Muscle of leg (tissue), 11 donors: ENCODE data around the gene THSD8. TPM values are rescaled to one million over a fixed set of nuclear protein-coding genes. Genes with fewer than 3 reads are reported as not detected.

Source experiments
- DNase-seq: peaks from one replicate; pipeline ENCODE4 v3.0.0; 2013
- H3K27ac ChIP-seq: one replicate; pipeline ENCODE4 v1.5.1; 2013; ENCODE audit warnings: mild to moderate bottlenecking, low read length, control low read depth
- H3K27me3 ChIP-seq: one replicate; pipeline ENCODE4 v1.6.1; 2013; ENCODE audit warnings: low read length; ENCODE audit not compliant: control insufficient read depth, insufficient read depth
- H3K36me3 ChIP-seq: one replicate; pipeline ENCODE4 v1.6.1; 2013; ENCODE audit warnings: low read length; ENCODE audit not compliant: control insufficient read depth, insufficient read depth
- H3K4me1 ChIP-seq: one replicate; pipeline ENCODE4 v1.6.1; 2013; ENCODE audit warnings: low read length; ENCODE audit not compliant: control insufficient read depth, insufficient read depth
- H3K4me3 ChIP-seq: one replicate; pipeline ENCODE4 v1.5.1; 2013; ENCODE audit warnings: low read length, control low read depth
- H3K9me3 ChIP-seq: replicated peaks from 2 replicates; pipeline ENCODE4 v1.6.1; 2013; ENCODE audit warnings: low read depth, low read length; ENCODE audit not compliant: control insufficient read depth
- WGBS: methylation state at CpG from one replicate; pipeline ENCODE4 v1.1.5; 2013; ENCODE audit warnings: missing lambda C conversion rate; ENCODE audit not compliant: insufficient coverage; 5-methylcytosine and 5-hydroxymethylcytosine counted together
- polyA plus RNA-seq, 8 donors: library from polyadenylated mRNA; unstranded; fragments of 120-200 nt; gene quantifications; one replicate each; pipeline versions ENCODE4 v1.2.1 to v1.2.3, GENCODE V29; 2013; ENCODE audit warnings: inconsistent platforms in 1 of 8, low replicate concordance in 1 of 8; ENCODE audit not compliant: insufficient read length in 8 of 8, insufficient read depth in 1 of 8
- total RNA-seq: library from RNA; stranded (reverse); fragments of 120-200 nt; gene quantifications from one replicate; pipeline ENCODE4 v1.2.4, GENCODE V29; 2013

The THSD8 gene
- total and polyA plus RNA-seq, 9 donors, result 0.84 to 5.1 (median 3.0) TPM

- no peaks in the 10 kb centered on the region for H3K36me3 ChIP-seq
- no peaks in the 10 kb centered on the region for H3K27me3 ChIP-seq
- WGBS, result 20% methylated on average over 7 of the region's 15 CpGs
- peak; percentile 91 for DNase-seq
- peak overlapping the region; percentile 70 for H3K4me3 ChIP-seq
- H3K27ac ChIP-seq, result peak overlapping the region; percentile 99
- no peaks in the 10 kb centered on the region for H3K9me3 ChIP-seq
- H3K4me1 ChIP-seq, result peaks cover 64% of the 10 kb centered on the region
Measured at GRCh38 chr19:12779162-12779993, 22.5 kb upstream of the THSD8 start.

DNA sequence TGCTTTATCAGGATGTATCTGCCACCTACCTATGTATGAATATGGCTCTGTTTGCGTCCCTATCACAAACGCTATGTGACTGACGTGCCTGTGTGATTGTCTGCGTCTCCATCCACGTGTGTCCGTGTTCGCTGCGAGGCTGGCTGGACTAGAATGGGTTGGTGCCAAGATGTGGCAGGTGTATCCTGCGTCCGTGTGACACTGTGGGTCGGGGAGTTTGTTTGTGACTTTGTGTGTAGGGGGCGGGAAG, 19.8 kb upstream of the THSD8 start:
- Histone ChIP-seq H3K27me3 (no peaks in the 10 kb centered on the region), H3K9me3 (no peaks in the 10 kb centered on the region), H3K36me3 (no peaks in the 10 kb centered on the region), H3K4me3 (peak overlapping the region; percentile 56), H3K27ac (peak overlapping the region; percentile 90), H3K4me1 (peaks cover 81% of the 10 kb centered on the region)
- DNase-seq, result no peak
- 0% methylated on average over 8 of the region's 12 CpGs for WGBS

DNA sequence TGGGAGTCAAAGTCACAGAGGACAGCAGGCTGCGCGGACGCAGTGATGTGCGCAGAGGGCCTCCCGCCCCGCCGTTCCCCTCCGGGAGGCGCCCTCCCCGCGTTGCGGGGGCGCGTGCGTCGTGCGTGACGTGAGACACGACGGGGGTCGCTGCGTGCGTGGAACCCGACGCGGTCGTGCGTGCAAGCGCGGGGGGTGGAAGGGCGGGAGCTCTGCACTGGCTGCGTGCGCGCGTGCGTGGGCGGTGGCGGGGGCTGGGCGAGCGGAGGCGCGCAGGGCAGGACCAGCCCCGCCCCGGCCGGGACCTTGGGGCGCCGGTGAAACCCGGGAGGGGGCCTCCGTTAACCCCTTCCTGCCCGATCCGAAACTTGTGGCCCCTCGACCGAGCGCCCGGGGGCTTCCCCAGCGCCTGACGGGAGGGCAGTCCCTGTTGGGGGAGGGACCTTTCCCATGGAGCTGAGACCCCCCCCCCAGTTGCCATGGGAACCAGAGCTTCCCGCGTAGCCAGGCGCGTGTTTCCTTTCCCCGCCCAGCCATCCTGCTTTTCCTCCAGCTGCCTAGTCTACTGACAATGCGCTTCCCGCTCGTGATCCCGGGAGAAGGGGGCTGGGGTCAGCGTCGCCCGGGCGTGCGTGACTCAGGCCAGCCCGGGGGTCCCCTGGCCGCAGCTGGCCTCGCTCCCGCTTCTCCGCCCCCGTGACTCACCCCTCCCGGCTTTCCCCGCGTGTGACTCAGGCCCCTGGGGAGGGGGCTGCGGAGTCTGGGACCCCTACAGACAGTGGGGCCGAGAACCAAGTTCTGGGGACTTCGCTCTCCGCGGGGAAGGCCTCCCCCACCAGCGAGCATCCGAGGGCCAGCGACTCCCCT, 19.2 kb upstream of the THSD8 start:
- Histone ChIP-seq H3K27me3 (no peaks in the 10 kb centered on the region), H3K4me1 (peaks cover 82% of the 10 kb centered on the region), H3K9me3 (no peaks in the 10 kb centered on the region), H3K4me3 (peak overlapping the region; percentile 56), H3K36me3 (no peaks in the 10 kb centered on the region), H3K27ac (peak overlapping the region; percentile 90)
- peak; percentile 94 for DNase-seq
- WGBS, result under 1% methylated on average over 74 of the region's 88 CpGs

DNA sequence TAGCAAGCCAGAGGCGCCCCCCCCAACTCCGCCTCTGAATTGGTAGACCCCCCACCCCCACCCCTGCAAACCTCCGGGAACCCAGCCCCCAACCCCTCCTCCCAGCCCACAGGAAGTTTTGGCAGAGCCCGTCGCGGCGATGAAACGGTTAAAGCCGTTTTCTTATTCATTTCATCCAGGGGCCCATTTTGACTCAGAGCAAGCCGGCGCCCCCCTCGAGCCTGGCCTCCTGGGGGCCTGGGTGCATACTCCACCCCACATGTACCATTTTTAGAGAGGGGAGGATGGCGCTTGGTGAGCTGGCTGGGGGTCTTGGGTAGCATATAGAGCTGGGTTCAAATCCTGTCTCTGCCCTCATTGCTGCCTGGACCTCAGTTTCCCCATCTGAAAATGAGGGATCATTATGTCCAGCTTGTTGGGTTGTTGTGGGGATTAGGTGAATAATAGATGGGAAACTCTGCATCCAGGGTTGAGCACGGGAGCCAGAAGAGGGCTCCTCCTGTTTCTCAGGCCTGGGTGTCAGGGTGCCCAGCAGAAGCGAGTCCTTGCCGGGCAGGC, 18.5 kb upstream of the THSD8 start:
- H3K4me1 ChIP-seq, result peaks cover 81% of the 10 kb centered on the region

GRCh38 chr19:12783849-12784393, 17.9 kb upstream of the THSD8 start:
- no peak overlapping the region for H3K4me3 ChIP-seq
- H3K27ac ChIP-seq, result peak overlapping the region; percentile 90
- peaks cover 81% of the 10 kb centered on the region for H3K4me1 ChIP-seq
- 7% methylated on average over 10 of the region's 19 CpGs for WGBS
- no peaks in the 10 kb centered on the region for H3K36me3 ChIP-seq
- no peaks in the 10 kb centered on the region for H3K9me3 ChIP-seq
- DNase-seq, result no peak
- H3K27me3 ChIP-seq, result no peaks in the 10 kb centered on the region

More for the DNA sequence above, 18.5 kb upstream of the THSD8 start:
- 20% methylated on average over 3 of the region's 16 CpGs for WGBS
- peak overlapping the region; percentile 90 for H3K27ac ChIP-seq
- H3K27me3 ChIP-seq, result no peaks in the 10 kb centered on the region
- DNase-seq, result no peak
- peak overlapping the region; percentile 56 for H3K4me3 ChIP-seq
- no peaks in the 10 kb centered on the region for H3K36me3 ChIP-seq
- no peaks in the 10 kb centered on the region for H3K9me3 ChIP-seq

GRCh38 chr19:12784394-12784870, 17.4 kb upstream of the THSD8 start:
- Histone ChIP-seq H3K4me3 (no peak overlapping the region), H3K27ac (peak overlapping the region; percentile 90), H3K4me1 (peaks cover 81% of the 10 kb centered on the region), H3K27me3 (no peaks in the 10 kb centered on the region), H3K9me3 (no peaks in the 10 kb centered on the region), H3K36me3 (no peaks in the 10 kb centered on the region)
- WGBS, result 60% methylated on average over 1 of the region's 10 CpGs
- no peak for DNase-seq

GRCh38 chr19:12784871-12785430, 16.9 kb upstream of the THSD8 start:
- no peaks in the 10 kb centered on the region for H3K9me3 ChIP-seq
- H3K4me1 ChIP-seq, result peaks cover 79% of the 10 kb centered on the region
- 29% methylated on average over 5 of the region's 5 CpGs for WGBS
- DNase-seq, result peak; percentile 71
- H3K27ac ChIP-seq, result peak overlapping the region; percentile 90
- no peak overlapping the region for H3K4me3 ChIP-seq
- H3K36me3 ChIP-seq, result no peaks in the 10 kb centered on the region
- H3K27me3 ChIP-seq, result no peaks in the 10 kb centered on the region

DNA sequence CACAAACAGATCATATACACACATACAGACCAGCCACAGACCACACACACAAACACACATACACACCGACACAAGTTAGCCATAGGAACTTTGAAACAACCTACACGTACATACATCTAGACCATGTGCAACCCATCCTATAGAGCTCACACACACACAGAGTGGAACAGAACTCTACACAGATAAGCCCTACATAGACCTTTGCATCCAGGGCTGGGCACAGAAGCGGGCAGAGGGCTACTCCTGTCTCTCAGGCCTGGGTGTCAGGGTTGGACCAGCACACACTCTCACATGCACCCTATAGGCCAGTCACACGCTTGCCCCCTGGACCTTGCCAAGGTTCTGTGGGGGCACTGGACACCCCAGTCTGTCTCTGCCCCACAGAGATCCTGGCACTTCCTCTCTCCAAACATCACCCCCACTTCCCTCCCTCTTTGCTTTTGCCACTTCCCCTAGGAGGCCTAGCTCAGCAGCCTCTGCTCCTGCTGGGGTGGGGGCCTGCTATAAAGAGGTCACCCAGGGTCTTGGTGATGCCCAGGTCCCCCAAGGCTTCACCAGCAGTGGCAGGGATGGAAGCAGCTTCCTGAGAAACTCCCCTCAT, 16.3 kb upstream of the THSD8 start:
- H3K4me3 ChIP-seq, result no peak overlapping the region
- no peaks in the 10 kb centered on the region for H3K36me3 ChIP-seq
- no peaks in the 10 kb centered on the region for H3K27me3 ChIP-seq
- H3K27ac ChIP-seq, result peak overlapping the region; percentile 90
- H3K9me3 ChIP-seq, result no peaks in the 10 kb centered on the region
- DNase-seq, result no peak
- 62% methylated on average over 4 of the region's 4 CpGs for WGBS
- H3K4me1 ChIP-seq, result peaks cover 82% of the 10 kb centered on the region

- Histone ChIP-seq H3K9me3 (no peaks in the 10 kb centered on the region), H3K4me1 (peaks cover 88% of the 10 kb centered on the region), H3K27ac (peak overlapping the region; percentile 90), H3K27me3 (no peaks in the 10 kb centered on the region), H3K36me3 (no peaks in the 10 kb centered on the region), H3K4me3 (no peak overlapping the region)
- 53% methylated on average over 9 of the region's 18 CpGs for WGBS
- peak; percentile 81 for DNase-seq
Measured at GRCh38 chr19:12786141-12786870, 15.6 kb upstream of the THSD8 start.
